HG02981 (cell line): Measurements from ENCODE around the gene EBLN1.
"Not testable (repeated sequence)": the region's sequence is repeated elsewhere in the genome, so short reads cannot be mapped to it uniquely, and the experiment has no call there.

Experiments
- ATAC-seq: cut with Tn5 transposase; IDR thresholded peaks from one replicate; pipeline ENCODE4 v1.9.1; 2021; ENCODE audit warnings: mild to moderate bottlenecking, moderate library complexity; ENCODE audit not compliant: unreplicated experiment

Gene EBLN1

GRCh38 chr10:22228943-22229801 lies 11.4 kb upstream of the EBLN1 start:
- peak; percentile 70 for ATAC-seq

- no peak for ATAC-seq
Measured at GRCh38 chr10:22228167-22228938, 10.5 kb upstream of the EBLN1 start.

- no peak for ATAC-seq
Measured at GRCh38 chr10:22226599-22226998, 8.8 kb upstream of the EBLN1 start.

- peak; percentile 75 for ATAC-seq
Measured at GRCh38 chr10:22222236-22223190, 4.7 kb upstream of the EBLN1 start.

GRCh38 chr10:22219308-22219707 lies 1.5 kb upstream of the EBLN1 start:
- no peak for ATAC-seq

GRCh38 chr10:22218448-22218847 lies 633 bp upstream of the EBLN1 start:
- no peak for ATAC-seq

GRCh38 chr10:22217084-22217483 lies 731 bp downstream of the EBLN1 start:
- ATAC-seq: not testable (repeated sequence)

- ATAC-seq: no peak
Measured at GRCh38 chr10:22210267-22210666, 7.5 kb downstream of the EBLN1 start.

- no peak for ATAC-seq
Measured at GRCh38 chr10:22193945-22194344, 23.9 kb downstream of the EBLN1 start.

GRCh38 chr10:22185586-22185985 lies 32.2 kb downstream of the EBLN1 start:
- ATAC-seq: no peak

GRCh38 chr10:22183771-22184461 lies 33.9 kb downstream of the EBLN1 start:
- no peak for ATAC-seq

GRCh38 chr10:22180724-22181123 lies 37.1 kb downstream of the EBLN1 start:
- no peak for ATAC-seq

GRCh38 chr10:22174442-22174841 lies 43.4 kb downstream of the EBLN1 start:
- no peak for ATAC-seq

- no peak for ATAC-seq
Measured at GRCh38 chr10:22171131-22171530, 46.7 kb downstream of the EBLN1 start.

- no peak for ATAC-seq
Measured at GRCh38 chr10:22170582-22170981, 47.2 kb downstream of the EBLN1 start.

- no peak for ATAC-seq
Measured at GRCh38 chr10:22159979-22160378, 57.8 kb downstream of the EBLN1 start.

- no peak for ATAC-seq
Measured at GRCh38 chr10:22159180-22159579, 58.6 kb downstream of the EBLN1 start.
